HCT116 (cell line): Measurements from ENCODE around the gene IGFN1.

Experiments
- ATF3 ChIP-seq: IDR thresholded peaks from 2 replicates; pipeline ENCODE4 v1.6.1; 2012
- CBX3 ChIP-seq: IDR thresholded peaks from 2 replicates; pipeline ENCODE4 v1.6.1; 2012; ENCODE audit warnings: low read depth
- CTCF ChIP-seq, 3 experiments: fragments of 200-600 bp in 1 of 3; sonication (generic) in 1 of 3; IDR thresholded peaks in 2 of 3; conservative IDR thresholded peaks in 1 of 3; 2 replicates each; pipeline ENCODE4 v1.5.1; 2012 to 2017; ENCODE audit warnings: low read depth in 2 of 3, low read length in 2 of 3, antibody characterized with exemption in 1 of 3, borderline replicate concordance in 1 of 3, control low read depth in 1 of 3, mild to moderate bottlenecking in 1 of 3, mixed read lengths in 1 of 3, mixed run types in 1 of 3, moderate library complexity in 1 of 3; ENCODE audit not compliant: insufficient read depth in 1 of 3
- EZH2 ChIP-seq: fragments of 200-600 bp; sonication (generic); IDR thresholded peaks from 2 replicates; pipeline ENCODE4 v1.6.1; 2017; ENCODE audit warnings: antibody characterized with exemption, mixed run types
- MAX ChIP-seq: IDR thresholded peaks from 2 replicates; pipeline ENCODE4 v1.6.1; 2012
- POLR2A ChIP-seq: IDR thresholded peaks from 2 replicates; pipeline ENCODE4 v1.7.0; 2011; ENCODE audit warnings: borderline replicate concordance; ENCODE audit not compliant: insufficient read depth, insufficient read length; ENCODE audit errors: extremely low read depth
- REST ChIP-seq: IDR thresholded peaks from 2 replicates; pipeline ENCODE4 v1.6.1; 2012; ENCODE audit warnings: low read depth
- SIN3A ChIP-seq: IDR thresholded peaks from 2 replicates; pipeline ENCODE4 v1.6.1; 2012; ENCODE audit warnings: low read depth
- YY1 ChIP-seq: IDR thresholded peaks from 2 replicates; pipeline ENCODE4 v1.6.1; 2011; ENCODE audit warnings: low read length, low read depth, moderate library complexity, mild to moderate bottlenecking; ENCODE audit not compliant: insufficient replicate concordance; ENCODE audit errors: extremely low read depth
- ZBTB33 ChIP-seq: IDR thresholded peaks from 2 replicates; pipeline ENCODE4 v1.6.1; 2011; ENCODE audit warnings: mild to moderate bottlenecking, low read length, moderate library complexity; ENCODE audit not compliant: insufficient replicate concordance; ENCODE audit errors: extremely low read depth
- ZNF274 ChIP-seq: fragments of 200-500 bp; sonication (Bioruptor generic); IDR thresholded peaks from 2 replicates; pipeline ENCODE4 v1.6.1; 2014; ENCODE audit warnings: mild to moderate bottlenecking, low read depth, low read length, inconsistent platforms

- no peak for TF ChIP-seq CTCF (IDR thresholded peaks at IDR 0.05 in 2 of 3, conservative IDR thresholded peaks at IDR 0.05 in 1 of 3; ENCODE audit: borderline replicate concordance in 1 of 3, insufficient read depth in 1 of 3, low read depth in 2 of 3, low read length in 2 of 3)
- TF ChIP-seq ZNF274: no peak
- no peak for TF ChIP-seq CBX3
- TF ChIP-seq MAX: no peak
- TF ChIP-seq EZH2: no peak
- no peak for TF ChIP-seq REST
- no peak for TF ChIP-seq POLR2A
- no peak for TF ChIP-seq SIN3A
- no peak for TF ChIP-seq YY1
- no peak for TF ChIP-seq ATF3
- no peak for TF ChIP-seq ZBTB33
Observed at GRCh38 chr1:201181726-201182125, 8.9 kb upstream of the IGFN1 start.
